Activated T-cell treated with anti-CD3 and anti-CD28 coated beads for 48 hours (primary cell): ENCODE results near the gene SNAP91.
A peak's percentile ranks its signal among the peaks of the same experiment; 100 is the strongest.

Experiments used
- DNase-seq: peaks from one replicate; pipeline ENCODE4 v3.0.0-alpha.2; 2020; ENCODE audit warnings: low read depth

Gene SNAP91

DNA sequence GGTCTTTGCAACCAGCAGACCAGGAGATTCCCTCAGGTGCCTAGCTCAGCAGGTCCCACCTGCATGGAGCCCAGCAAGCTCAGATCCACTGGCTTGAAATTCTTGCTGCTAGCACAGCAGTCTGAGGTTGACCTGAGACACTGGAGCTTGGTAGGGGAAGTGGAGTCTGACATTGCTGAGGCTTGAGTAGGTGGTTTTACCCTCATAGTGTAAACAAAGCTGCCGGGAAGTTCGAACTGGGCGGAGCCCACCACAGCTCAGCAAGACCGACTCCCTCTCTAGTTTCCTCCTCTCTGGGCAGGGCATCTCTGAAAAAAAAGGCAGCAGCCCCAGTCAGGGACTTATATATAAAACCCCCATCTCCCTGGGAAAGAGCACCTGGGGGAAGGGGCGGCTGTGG is 162.3 kb downstream of the SNAP91 start:
- DNase-seq, result no peak

DNA sequence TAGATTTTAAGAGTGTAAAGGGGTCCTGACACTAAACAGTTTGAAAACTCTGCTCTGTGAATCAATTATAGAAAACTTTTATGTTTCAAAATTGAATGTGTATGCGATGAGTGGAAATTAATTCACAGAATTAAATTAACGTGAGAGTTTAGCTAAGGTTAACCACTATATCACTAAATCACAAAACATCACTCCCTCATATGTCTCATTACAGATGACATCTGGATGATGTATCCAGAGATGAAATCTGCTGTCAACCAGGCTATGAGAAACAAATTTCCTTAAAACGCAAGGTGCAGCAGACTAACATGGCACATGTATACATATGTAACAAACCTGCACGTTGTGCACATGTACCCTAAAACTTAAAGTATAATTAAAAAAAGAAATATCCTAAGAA is 169.2 kb downstream of the SNAP91 start:
- DNase-seq, result no peak

DNA sequence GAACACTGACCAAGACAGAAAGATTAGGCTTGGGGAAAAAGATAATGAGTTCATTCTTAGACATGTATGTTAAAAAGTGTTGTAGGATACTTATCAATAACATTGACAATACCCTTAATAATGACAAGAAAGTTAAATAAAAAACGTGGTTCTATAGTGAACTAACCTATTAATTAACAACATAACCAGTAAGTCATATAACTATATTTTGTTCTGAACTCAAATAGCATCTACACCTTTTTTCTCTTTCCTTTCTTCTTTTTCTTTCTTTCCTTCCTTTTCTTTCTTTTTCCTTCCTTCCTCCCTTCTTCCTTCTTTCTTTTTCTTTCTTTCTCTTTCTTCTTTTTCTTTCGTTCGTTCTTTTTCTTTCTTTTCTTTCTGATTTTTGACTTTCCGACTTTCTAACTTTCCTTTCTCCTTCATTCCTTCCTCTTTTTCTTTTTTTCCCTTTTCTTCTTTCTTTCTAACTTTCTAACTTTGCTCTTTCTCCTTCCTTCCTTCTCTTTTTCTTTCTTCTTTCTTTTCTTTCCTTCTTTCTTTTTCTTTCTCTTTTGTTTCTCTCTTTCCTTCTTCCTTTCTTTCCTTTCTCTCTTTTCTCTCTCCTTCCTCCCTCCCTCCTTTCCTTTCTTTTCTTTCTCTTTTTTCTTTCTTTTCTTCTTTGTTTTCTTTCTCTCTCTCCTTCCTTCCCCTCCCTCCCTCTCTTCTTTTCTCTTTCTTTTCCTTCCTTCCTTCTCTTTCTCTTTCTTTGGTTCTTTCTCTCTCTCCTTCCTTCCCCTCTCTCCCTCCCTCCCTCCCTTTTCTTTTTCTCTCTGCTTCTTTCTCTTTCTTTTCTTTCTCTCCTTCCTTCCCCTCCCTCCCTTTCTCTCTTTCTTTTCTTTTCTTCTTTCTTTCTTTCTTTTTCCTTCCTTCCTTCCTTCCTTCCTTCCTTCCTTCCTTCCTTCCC is 172.0 kb downstream of the SNAP91 start:
- DNase-seq, result no peak

DNA sequence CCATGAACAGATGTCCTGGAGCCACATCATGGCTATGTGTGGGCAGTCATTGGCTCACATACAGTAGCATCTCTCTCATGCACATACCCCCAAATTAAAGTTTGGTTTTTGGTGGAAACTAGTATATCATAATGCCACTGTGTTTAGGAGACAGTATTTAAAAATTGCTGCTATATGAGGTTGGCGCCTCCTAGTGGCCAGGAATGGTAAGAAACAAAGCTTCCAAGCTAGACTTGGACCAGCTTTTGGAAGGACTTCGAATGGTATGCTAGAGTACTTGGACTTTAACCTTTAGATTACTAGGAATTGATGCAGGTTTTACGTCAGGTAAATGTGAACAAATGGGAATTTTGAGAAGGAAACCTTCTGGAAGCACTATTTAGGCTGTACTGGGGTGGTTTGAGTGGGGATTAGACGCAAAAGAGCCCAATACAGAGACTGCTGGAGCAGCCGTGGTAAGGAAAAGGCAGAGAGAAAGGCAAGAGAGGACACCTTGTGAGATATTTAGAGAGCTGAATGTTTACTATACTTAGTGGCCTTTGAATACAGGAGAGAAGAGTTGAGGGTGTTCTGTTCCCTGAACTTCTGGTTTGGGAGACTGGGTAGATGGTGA is 172.8 kb downstream of the SNAP91 start:
- peak; percentile 18 for DNase-seq

DNA sequence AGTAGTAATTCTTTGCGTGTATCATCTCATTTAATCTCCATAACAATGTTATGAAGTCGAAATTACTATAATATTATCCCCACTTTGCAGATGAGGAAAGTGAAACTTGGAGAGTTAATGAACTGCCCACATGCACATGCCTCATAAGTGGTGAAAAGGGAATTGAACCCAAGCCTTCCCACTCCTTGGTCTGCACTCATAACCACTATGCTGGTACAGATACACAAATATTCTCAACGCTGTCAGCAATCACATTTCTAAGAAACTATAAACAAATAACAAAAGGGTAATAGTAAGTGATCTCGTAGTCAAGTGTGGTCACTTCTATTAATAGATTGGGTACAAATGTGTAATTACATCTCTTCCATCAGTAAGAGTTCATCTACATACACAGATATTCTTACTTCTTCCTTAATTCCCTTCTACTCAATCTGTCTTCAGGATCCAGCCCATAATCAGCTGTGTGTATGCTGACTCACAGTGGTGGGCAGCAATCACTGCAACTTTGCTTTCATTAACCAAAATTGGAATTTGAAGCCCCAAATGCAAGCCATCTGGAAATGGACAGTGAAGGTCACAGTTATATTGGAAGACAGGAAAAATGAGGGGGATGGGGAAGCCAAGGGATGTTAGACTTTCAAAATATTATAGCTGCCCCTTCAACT is 190.0 kb downstream of the SNAP91 start:
- no peak for DNase-seq

DNA sequence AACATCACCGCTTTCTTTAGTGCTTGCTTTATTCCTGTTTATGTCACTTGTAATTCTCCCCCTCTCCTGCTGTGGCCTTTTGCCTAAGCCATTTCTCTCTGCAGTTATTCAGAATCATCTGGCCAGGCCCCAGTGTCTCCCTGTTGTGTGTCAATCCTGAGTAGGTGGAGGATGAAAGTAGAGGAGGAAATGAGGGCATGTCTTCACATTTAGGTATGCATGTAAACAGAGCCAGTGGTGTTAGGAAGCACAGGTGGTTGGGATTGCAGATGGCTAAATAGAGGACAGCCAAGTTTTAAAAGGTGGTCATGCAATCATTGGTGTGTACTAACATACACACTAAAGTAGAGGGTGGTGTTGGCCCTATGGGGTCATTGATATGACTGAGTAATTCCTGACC is 191.4 kb downstream of the SNAP91 start:
- DNase-seq, result no peak

DNA sequence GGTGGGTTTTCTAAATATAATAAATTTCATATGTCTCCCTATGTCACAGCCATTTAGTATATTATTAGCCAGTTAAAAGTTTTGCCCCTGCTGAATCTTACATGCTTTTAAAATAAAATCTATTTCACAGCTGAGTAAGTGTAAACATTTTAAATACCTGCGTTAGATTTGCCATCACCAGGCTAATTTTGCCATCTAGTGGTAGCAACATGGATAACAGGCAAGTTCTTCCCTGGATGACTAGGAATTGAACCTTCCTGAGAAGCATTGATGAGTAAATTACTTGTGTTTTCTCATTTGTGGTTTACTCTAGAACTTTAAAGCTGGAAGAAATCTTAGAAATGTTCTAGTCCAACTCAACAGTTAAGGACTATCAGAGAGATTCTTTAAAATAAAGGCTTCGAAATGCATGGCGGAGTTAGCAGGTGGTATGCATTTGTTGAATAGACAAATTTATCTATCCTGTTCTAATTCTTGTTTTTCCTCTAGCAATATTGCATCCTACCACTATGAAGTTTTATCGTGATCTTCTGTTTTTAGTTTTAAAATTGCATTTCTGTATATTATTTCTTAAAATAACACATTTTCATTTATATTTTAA is 193.9 kb downstream of the SNAP91 start:
- DNase-seq, result no peak

DNA sequence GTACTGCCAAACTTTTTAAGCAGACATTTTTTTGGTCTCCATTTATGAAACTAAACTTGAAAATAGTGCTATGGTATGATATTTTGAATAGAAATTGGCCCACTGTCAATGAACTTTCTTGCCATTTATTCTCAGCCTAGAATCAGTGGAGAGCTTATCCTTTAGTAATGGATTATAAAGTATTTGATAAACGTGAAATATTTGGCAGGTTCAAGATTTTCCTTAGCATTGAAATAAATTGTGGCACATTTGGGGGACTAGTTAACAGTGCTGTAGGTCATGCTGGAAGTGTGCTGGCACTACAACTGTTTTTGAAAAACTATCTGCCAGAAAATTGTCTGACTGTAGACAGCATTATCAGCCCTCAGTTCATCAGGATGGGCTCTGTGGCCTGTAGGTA is 194.4 kb downstream of the SNAP91 start:
- DNase-seq, result no peak

DNA sequence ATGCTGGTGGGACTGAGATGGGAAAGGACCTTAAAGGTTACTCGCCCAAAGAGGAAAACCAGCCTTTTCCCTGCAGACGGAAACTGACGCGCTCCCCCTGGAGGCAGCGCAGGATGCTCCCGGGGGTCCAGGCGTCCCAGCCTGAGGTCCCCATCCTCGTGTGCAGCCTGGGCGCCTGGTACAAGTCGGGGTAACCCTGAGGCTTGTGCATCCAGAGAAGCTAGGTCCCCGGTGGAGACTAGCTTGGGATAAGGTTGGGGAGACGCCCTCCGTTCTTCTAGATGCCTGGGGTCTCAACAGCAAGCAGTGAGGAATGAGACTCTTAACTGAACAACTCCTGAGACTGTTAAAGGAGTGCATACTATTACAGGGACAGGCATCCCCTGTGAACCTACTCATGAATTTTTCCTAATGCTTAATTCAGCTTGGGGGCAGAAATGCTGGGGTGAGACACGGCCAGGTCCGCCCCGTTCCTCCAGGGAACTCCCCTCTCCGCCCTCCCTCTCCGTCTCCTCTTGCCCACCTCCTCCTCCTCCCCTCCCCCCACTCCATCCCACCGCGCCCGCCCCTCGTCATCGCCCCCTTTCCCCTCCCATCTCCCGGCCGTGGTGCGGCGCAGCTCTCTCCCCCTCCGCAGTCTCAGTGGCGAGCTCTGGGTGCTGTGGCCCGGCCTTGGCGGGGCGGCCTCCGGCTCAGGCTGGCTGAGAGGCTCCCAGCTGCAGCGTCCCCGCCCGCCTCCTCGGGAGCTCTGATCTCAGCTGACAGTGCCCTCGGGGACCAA is 196.8 kb downstream of the SNAP91 start, which contains the start of gene PRSS35:
TSS of gene PRSS35 (plus strand) at position 634 of the 781 bp plus-strand sequence. CDS start 10,908 bp downstream, outside the sequence.
- DNase-seq, result peak; percentile 10

DNA sequence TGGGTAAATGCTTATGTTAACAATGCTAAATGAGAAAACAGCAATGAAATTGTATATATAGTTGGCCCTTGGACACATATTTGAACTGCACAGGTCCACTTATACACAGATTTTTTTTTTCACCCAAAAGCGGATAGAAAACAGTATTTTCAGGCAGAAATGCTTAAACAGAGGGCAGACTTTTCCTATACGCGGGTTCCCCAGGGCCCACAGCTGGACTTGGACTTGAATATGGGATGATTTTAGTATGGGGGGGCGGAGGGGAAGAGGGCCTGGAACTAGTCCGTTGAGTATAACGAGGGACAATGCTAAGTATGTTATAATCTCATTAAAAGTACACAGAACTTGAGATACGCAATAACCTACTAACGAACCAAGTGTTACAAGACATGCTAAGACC is 197.6 kb downstream of the SNAP91 start:
- DNase-seq, result no peak

DNA sequence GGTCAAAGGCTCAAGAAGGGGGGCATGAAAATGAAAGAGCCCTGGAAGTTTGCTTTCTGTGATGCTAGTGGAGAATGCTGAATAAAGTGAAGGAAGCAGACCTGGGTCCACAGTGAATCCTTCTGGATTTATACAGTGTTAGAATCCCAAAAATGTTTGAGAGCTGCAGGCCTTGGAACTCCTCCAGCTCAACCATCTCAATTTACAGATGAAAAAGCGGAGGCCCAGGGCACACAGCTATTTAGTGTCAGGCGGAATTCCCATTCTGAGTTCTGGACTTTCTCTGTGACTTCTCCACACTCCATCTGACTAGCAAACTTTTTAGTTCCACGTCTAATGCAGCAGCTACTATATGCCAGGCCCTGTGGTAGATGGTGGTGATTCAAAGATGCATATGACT is 198.1 kb downstream of the SNAP91 start:
- no peak for DNase-seq

DNA sequence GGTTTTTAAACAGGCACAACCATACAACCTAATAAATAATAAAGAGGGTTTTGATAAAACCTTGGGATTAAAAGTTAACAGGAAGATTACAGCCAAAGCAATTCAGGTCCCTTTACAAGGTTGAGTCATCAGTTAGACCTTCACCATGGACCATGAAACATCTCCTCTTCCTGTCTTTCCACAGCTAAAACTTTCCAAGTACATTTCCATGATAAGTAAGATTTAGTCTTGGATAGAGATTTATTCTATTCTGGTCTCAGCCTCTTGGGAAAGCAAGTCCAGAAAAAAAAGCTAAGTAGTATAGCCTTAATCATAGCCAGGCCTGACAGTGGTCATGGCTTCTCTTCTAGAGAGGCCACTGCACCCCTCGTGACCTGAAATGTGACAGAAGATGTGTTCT is 199.5 kb downstream of the SNAP91 start:
- no peak for DNase-seq

DNA sequence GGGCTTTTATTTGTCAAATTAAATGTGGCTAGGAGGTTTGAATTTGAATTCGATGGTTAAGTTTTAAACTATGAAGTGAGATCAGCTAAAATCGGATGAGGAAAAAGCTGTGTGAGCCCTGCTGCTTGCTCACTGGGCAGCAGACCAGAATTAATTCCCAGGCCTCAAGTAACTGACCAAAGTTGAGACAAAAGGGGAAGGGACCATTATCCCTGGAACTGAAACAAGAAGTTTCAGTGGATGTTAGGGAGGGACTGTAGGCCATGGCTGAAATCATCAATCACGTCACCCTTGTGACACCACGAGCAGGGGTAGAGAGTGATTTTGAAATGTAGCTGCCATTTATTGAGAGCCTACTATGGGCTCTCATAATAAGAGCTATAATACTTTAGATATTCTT is 203.5 kb downstream of the SNAP91 start:
- DNase-seq, result no peak
